Hematopoietic multipotent progenitor cell (in vitro differentiated cells): ENCODE data around the gene STYXL2. TPM values are rescaled to one million over a fixed set of nuclear protein-coding genes. Genes with fewer than 3 reads are reported as not detected.

Source experiments
- DNase-seq, 3 donors: peaks; one replicate each; pipeline ENCODE4 v3.0.0-alpha.2; 2011 to 2015; ENCODE audit warnings: low read depth in 2 of 3, low spot score in 2 of 3
- total RNA-seq: library from RNA; depleted of rRNA; stranded (reverse); fragments of >200 nt; gene quantifications from one replicate; pipeline ENCODE4 v1.2.3, GENCODE V29; 2012

Gene STYXL2
- total RNA-seq, 1 donor = 0.27 TPM

DNA sequence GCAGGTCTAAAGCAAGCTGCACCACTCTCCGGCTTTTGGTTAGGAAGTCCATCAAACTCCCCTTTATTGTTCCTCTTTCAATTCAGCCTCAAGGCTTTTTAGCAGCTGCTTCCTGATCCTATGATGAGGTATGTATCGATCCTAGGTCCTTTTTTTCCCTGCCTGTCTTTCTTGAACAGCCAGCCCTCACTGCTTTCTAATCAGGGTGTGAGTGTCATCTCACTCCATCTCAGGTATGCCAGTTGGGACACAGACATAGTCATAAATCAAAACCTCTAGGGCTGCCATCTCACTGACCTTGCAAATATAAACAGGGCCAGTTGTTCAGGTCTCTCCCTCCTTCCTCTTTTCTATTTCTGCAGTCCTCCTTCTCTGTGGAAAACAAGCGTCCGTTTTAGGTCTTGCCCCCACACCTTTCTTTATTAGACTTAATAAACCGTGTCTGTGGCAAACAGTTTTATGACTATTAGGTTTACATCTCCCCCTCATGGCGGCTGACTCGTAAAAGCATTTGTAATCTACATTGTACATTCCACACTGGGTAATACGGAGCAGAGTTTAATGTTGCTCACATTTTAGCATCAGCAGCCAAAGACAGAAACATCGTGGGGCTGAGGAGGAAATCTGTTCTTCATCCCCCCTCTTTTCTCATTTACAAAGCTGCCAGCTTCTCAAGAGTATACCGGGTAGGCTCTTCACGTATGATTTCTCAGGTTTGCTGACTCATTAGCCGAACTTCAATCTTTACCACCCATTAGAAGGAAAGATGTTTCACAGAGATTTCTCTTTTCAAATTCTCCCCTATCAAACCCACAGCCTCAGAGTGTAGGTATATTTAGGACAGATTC lies 11.6 kb downstream of the STYXL2 start:
- peak in 2 of 3 donors; percentile 23 to 45 for DNase-seq

DNA sequence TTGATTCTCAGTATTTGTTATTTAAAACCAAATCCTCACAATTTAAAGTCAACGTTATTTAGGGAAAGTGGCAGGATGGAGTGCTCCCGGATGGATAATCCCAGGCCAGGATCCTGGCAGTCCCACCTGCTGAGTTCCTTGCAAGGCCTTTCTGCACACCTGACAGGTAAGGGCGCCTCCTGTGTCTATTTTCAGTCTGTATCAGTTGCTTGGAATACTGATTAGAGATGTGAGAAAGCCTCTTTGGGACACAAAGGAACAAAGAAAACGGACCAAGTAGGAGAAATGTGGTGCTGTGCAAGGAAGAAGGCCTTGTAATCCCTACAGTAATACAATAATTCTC lies 12.2 kb downstream of the STYXL2 start:
- no peak for DNase-seq

GRCh38 chr1:167107456-167107855 lies 13.6 kb downstream of the STYXL2 start:
- no peak for DNase-seq

DNA sequence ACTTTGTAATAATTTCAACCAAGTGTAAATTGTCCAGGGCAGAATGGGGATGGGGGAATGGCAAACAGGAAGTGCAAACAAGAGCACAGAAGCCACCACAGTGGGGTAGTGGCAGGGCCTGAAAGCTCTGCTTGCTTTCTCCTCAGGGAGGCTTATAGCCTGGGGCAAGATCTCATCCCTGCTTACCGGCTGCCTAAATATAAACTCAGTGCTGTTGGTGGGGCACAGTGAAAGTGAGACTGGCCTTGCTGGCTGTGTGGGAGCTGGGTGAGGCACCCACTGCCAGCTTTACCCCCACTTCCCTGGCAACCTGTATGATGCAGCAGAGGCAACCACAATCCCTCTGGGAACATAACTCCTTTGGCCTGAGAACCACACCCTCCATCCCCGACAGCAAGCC lies 15.2 kb downstream of the STYXL2 start:
- no peak for DNase-seq

DNA sequence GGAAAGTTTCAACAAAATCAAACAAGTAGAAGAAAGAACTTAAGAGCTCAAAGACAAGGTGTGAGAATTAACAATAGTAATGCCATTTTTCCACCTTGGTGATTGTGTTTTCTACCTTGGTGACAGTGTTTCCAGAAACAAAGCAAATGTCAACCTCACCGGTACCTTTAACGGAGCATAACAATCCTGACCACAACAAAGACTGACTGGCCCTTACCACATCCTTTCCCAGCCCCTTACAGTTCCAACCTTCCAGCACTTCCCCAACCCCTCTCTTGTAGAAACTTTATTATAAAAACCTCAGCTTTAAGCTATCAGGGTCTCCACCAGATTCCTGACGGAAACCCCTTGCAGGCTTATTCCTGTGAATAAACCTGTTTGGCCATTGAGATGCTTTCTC lies 16.7 kb downstream of the STYXL2 start:
- DNase-seq = no peak

- no peak for DNase-seq
These were observed 18.2 kb downstream of the STYXL2 start for GRCh38 chr1:167111868-167112709.

GRCh38 chr1:167114725-167115124 lies 20.9 kb downstream of the STYXL2 start:
- DNase-seq = no peak

DNA sequence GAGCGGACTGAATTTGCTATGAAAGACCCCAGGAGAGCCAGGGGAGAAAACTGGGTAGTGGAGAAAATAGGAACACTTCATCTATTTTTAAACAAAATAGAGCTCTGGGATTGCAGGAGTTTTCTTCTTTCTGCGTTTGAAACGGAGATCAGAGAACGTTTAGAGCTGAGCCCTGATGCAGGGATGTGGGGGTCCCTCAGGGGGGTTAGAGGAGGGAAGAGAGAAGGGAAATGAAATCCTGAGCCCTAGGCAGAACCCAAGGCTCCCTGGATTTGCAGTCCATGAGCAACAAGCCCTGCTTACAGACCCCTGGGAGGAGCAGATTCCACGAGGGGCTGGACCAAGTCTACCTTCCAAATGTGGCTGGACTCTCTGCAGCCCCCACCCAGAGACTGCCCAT lies 21.8 kb downstream of the STYXL2 start:
- DNase-seq = no peak

GRCh38 chr1:167116174-167116573 lies 22.3 kb downstream of the STYXL2 start:
- no peak for DNase-seq

GRCh38 chr1:167117225-167117624 lies 23.4 kb downstream of the STYXL2 start:
- DNase-seq = no peak

DNA sequence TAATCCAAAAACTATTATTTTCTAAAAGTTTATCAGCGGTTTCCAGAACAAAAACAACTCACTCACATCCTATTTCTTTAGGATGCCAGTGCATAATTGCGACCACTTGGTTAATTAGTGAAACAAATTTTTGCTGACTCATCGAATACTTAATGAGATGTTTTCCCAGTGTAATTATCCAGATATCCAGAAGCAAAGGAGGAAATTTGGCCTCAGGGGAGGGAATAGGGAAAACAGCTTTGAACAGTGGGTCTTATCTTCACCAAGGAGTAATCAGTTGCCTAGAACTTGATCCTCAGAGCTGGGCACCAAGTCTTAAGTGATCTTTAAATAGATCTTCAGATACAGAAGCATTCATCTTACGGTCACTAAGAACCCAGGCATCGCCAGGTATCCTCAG lies 24.3 kb downstream of the STYXL2 start:
- DNase-seq = no peak

- no peak for DNase-seq
These were observed 25.8 kb downstream of the STYXL2 start for GRCh38 chr1:167119696-167120095.

DNA sequence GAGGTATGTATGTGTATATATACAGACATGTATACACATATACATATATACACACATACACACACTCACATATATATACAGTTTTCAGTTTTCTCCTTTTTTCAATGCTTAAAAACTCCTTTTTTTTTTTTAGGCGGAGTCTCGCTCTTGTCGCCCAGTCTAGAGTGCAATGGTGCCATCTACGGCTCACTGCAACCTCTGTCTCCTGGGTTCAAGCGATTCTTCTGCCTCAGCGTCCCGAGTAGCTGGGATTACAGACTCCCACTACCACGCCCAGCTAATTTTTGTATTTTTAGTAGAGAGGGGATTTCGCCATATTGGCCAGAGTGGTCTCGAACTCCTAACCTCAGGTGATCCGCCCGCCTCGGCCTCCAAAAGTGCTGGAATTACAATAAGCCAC lies 27.0 kb downstream of the STYXL2 start:
- DNase-seq = peak in 2 of 3 donors; percentile 23 to 32

GRCh38 chr1:167121375-167122120 lies 27.7 kb downstream of the STYXL2 start:
- DNase-seq = peak in 2 of 3 donors; percentile 37 to 43

DNA sequence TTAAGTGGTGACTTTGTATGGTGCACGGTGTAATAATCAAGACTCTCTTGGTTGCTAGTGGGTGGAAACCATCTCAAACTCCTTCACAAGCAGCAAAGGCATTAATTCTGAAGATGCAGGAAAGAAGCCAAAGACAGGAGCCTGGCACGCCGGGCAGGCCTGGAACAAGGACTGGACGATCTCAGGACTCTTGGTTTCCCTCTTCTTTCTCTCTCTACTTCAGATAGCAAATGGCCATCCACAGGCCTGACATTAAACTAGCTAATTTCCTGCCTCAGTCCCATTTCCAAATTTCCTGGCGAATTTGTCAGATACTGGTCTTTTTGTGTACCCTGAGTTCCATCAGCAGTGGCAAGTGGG lies 28.2 kb downstream of the STYXL2 start:
- DNase-seq = no peak

DNA sequence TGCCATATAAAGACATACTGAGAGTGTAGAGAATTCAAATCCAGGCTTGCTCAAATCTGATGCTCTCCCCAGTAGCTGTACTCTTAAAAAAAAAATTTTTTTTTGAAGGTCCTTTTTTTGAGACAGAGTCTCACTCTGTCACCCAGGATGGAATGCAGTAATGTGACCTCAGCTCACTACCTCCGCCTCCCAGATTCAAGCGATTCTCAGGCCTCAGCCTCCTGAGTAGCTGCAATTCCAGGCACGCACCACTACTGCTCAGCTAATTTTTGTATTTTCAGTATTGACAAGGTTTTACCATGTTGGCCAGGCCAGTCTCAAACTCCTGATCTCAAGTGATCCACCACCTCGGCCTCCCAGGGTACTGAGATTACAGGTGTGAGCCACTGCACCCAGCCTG lies 28.7 kb downstream of the STYXL2 start:
- DNase-seq = no peak

GRCh38 chr1:167126317-167126716 lies 32.4 kb downstream of the STYXL2 start:
- DNase-seq = no peak

GRCh38 chr1:167126811-167127210 lies 32.9 kb downstream of the STYXL2 start:
- DNase-seq = no peak

GRCh38 chr1:167127236-167127635 lies 33.4 kb downstream of the STYXL2 start:
- DNase-seq = no peak

GRCh38 chr1:167127661-167128060 lies 33.8 kb downstream of the STYXL2 start:
- no peak for DNase-seq
